Epithelial cell of esophagus (primary cell): ENCODE data around the gene SLC30A3.

Experiments
- DNase-seq: peaks from one replicate; pipeline ENCODE4 v3.0.0; 2010; ENCODE audit warnings: low read depth
- H3K4me3 ChIP-seq: 2 replicates; pipeline ENCODE4 v1.5.1; 2011; ENCODE audit warnings: mild to moderate bottlenecking, low read length, control low read depth
- CTCF ChIP-seq: IDR thresholded peaks from 2 replicates; pipeline ENCODE4 v1.5.1; 2011; ENCODE audit warnings: low read depth, mild to moderate bottlenecking, low read length, control low read depth, inconsistent platforms; ENCODE audit not compliant: insufficient read depth; ENCODE audit errors: missing control alignments

The SLC30A3 gene

GRCh38 chr2:27297195-27297594 lies 34.3 kb upstream of the SLC30A3 start:
- H3K4me3 ChIP-seq: no peak overlapping the region
- DNase-seq: no peak
- TF ChIP-seq CTCF: no peak

- TF ChIP-seq CTCF: no peak
- DNase-seq: no peak
- no peak overlapping the region for H3K4me3 ChIP-seq
Observed at GRCh38 chr2:27296481-27296880, 33.6 kb upstream of the SLC30A3 start.

DNA sequence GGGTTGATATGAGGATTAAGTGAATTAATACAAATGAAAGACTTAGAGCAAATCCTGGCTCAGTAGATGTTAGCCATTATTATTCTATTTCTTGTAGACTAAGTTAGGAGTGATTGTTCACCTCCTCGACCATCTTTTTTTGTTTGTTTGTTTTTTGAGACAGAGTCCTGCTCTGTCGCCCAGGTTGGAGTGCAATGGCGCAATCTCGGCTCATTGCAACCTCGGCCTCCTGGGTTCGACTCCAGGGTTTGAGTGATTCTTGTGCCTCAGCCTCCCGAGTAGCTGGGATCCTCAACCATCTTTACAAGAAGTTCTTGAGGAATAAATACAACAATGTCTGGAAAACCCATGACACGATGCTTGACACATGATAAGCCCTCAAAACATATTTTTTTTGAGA lies 32.1 kb upstream of the SLC30A3 start:
- DNase-seq: no peak
- no peak overlapping the region for H3K4me3 ChIP-seq
- TF ChIP-seq CTCF: no peak

DNA sequence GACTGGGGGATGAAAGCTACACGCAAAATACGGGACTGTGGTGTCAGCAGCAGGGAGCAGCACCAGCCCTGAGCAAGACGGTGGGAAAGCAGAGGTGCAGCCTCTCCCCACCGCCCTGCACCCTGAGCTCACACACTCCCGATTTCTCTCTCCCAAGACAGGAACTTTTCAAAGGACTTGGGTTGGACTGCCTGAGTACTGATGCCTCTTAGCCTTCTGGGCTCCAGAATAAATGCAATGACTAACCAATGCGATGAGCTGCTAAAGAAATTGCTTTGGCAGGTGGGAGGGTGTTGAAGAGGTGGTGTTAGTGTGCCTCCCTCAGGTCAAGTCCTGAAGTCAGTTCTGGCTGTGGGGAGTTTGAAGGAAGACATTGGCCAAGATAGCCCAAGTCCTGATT lies 29.0 kb upstream of the SLC30A3 start:
- peak; percentile 36 for DNase-seq
- no peak for TF ChIP-seq CTCF
- H3K4me3 ChIP-seq: no peak overlapping the region

GRCh38 chr2:27290549-27290948 lies 27.7 kb upstream of the SLC30A3 start:
- no peak overlapping the region for H3K4me3 ChIP-seq
- no peak for TF ChIP-seq CTCF
- DNase-seq: no peak

- no peak for TF ChIP-seq CTCF
- DNase-seq: no peak
- no peak overlapping the region for H3K4me3 ChIP-seq
Observed at GRCh38 chr2:27288610-27289009, 25.8 kb upstream of the SLC30A3 start.

GRCh38 chr2:27285481-27285880 lies 22.6 kb upstream of the SLC30A3 start:
- no peak for DNase-seq
- no peak for TF ChIP-seq CTCF
- H3K4me3 ChIP-seq: no peak overlapping the region
